Endothelial cell of umbilical vein (primary cell): ENCODE results near the gene DIABLO. TPM values are rescaled to one million over a fixed set of nuclear protein-coding genes. Genes with fewer than 3 reads are reported as not detected.

Source experiments
- BruUV-seq: library from RNA; stranded (reverse); fragments of 400-500 nt; replicated peaks from 2 replicates; lab custom pipeline; 2021; lab: Mats Ljungman, UMichigan
- CTCF ChIA-PET: fragments of 300-600, 350-600 bp; sonication (Branson Sonifier 250); formaldehyde crosslinking; loops from one replicate; lab custom pipeline; 2021; ENCODE audit warnings: antibody characterized with exemption, inconsistent platforms; lab: Charles Lee
- POLR2A ChIA-PET: fragments of 300-600, 350-600 bp; sonication (Branson Sonifier 250); formaldehyde crosslinking; loops from one replicate; lab custom pipeline; 2021; ENCODE audit warnings: antibody characterized with exemption, inconsistent platforms; lab: Charles Lee
- DNase-seq: peaks from one replicate; pipeline ENCODE4 v3.0.0-alpha.2; 2011; ENCODE audit warnings: low read depth, low spot score
- FAIRE-seq: peaks from 2 replicates; lab custom pipeline; 2011; peaks lifted over from hg19 to GRCh38; lab: Jason Lieb, UNC
- H2AFZ ChIP-seq: 2 replicates; pipeline ENCODE4 v1.6.0; 2012; ENCODE audit warnings: low read depth, low read length, control low read depth, inconsistent platforms
- H3K27ac ChIP-seq: 2 replicates; pipeline ENCODE4 v1.5.1; 2011; ENCODE audit warnings: low read depth, mild to moderate bottlenecking, control low read depth, low read length, moderate library complexity; ENCODE audit not compliant: insufficient read depth
- H3K27me3 ChIP-seq, 2 experiments: 2 replicates each; pipeline versions ENCODE4 v1.6.0 to v1.6.1; 2011; ENCODE audit warnings: low read length in 2 of 2, mixed read lengths in 1 of 2; ENCODE audit not compliant: control insufficient read depth in 2 of 2, insufficient read depth in 2 of 2
- H3K36me3 ChIP-seq, 2 experiments: 2 replicates in 1 of 2; 3 replicates in 1 of 2; pipeline ENCODE4 v1.5.1; 2011; ENCODE audit warnings: low read length in 2 of 2, mild to moderate bottlenecking in 1 of 2, moderate library complexity in 1 of 2; ENCODE audit not compliant: control insufficient read depth in 2 of 2, insufficient read depth in 2 of 2; ENCODE audit errors: extremely low read depth in 1 of 2
- H3K4me1 ChIP-seq: 3 replicates; pipeline ENCODE4 v1.5.1; 2011; ENCODE audit warnings: mild to moderate bottlenecking, low read length; ENCODE audit not compliant: control insufficient read depth, insufficient read depth; ENCODE audit errors: extremely low read depth
- H3K4me2 ChIP-seq: 2 replicates; pipeline ENCODE4 v1.6.1; 2011; ENCODE audit warnings: low read length, control low read depth, mixed read lengths; ENCODE audit not compliant: insufficient read depth
- H3K4me3 ChIP-seq, 3 experiments: fragments of 200-600 bp in 1 of 3; sonication (generic), shearing (Covaris generic) in 1 of 3; replicated peaks in 1 of 3; 2 replicates each; pipeline ENCODE4 v1.5.1; 2011 to 2016; ENCODE audit warnings: control low read depth in 3 of 3, low read length in 3 of 3, mild to moderate bottlenecking in 2 of 3, inconsistent platforms in 1 of 3, low read depth in 1 of 3, moderate library complexity in 1 of 3; ENCODE audit not compliant: insufficient read depth in 1 of 3
- H3K79me2 ChIP-seq: 2 replicates; pipeline ENCODE4 v1.6.0; 2012; ENCODE audit warnings: low read length, inconsistent platforms; ENCODE audit not compliant: control insufficient read depth, insufficient read depth
- H3K9ac ChIP-seq: replicated peaks from 2 replicates; pipeline ENCODE3; 2011; ENCODE audit warnings: low read length, control low read depth; ENCODE audit not compliant: insufficient read depth; ENCODE audit errors: extremely low read depth
- H3K9me1 ChIP-seq: replicated peaks from 3 replicates; pipeline ENCODE4 v1.6.0; 2011; ENCODE audit warnings: mild to moderate bottlenecking, low read length; ENCODE audit not compliant: control insufficient read depth, insufficient read depth; ENCODE audit errors: extremely low read depth
- H3K9me3 ChIP-seq: replicated peaks from 2 replicates; pipeline ENCODE4 v1.5.1; 2012; ENCODE audit warnings: low read length, inconsistent platforms; ENCODE audit not compliant: control insufficient read depth, insufficient read depth
- H4K20me1 ChIP-seq: replicated peaks from 2 replicates; pipeline ENCODE3; 2011; ENCODE audit warnings: mild to moderate bottlenecking, low read length; ENCODE audit not compliant: control insufficient read depth, insufficient read depth; ENCODE audit errors: extremely low read depth
- CTCF ChIP-seq, 2 donors: IDR thresholded peaks; 1 replicate in 1 of 2; 2 replicates in 1 of 2; pipeline ENCODE4 v1.5.1; 2011; ENCODE audit warnings: low read length in 2 of 2, mild to moderate bottlenecking in 2 of 2, moderate library complexity in 2 of 2, control low read depth in 1 of 2, inconsistent platforms in 1 of 2, low read depth in 1 of 2; ENCODE audit not compliant: insufficient read depth in 1 of 2; ENCODE audit errors: extremely low read depth in 1 of 2
- EZH2 ChIP-seq: IDR thresholded peaks from 2 replicates; pipeline ENCODE4 v1.6.1; 2012; ENCODE audit warnings: borderline replicate concordance, low read depth, mild to moderate bottlenecking, moderate library complexity, low read length, inconsistent platforms; ENCODE audit not compliant: severe bottlenecking
- FOS ChIP-seq: IDR thresholded peaks from 2 replicates; pipeline ENCODE4 v1.6.1; 2011; ENCODE audit warnings: mild to moderate bottlenecking, low read length, moderate library complexity, borderline replicate concordance; ENCODE audit not compliant: insufficient read depth
- GATA2 ChIP-seq: IDR thresholded peaks from 2 replicates; pipeline ENCODE4 v1.7.0; 2011; ENCODE audit warnings: low read depth, mild to moderate bottlenecking, moderate library complexity, mixed read lengths, low read length; ENCODE audit not compliant: insufficient read length, insufficient read depth
- JUN ChIP-seq: IDR thresholded peaks from 2 replicates; pipeline ENCODE4 v1.6.1; 2011; ENCODE audit warnings: borderline replicate concordance, low read depth; ENCODE audit not compliant: insufficient read length, insufficient read depth
- MAX ChIP-seq: IDR thresholded peaks from 2 replicates; pipeline ENCODE4 v1.6.1; 2011; ENCODE audit not compliant: insufficient read depth, insufficient read length
- MYC ChIP-seq: IDR thresholded peaks from one replicate; pipeline ENCODE4 v1.6.1; 2011; ENCODE audit warnings: mild to moderate bottlenecking, low read depth, low read length
- POLR2A ChIP-seq: IDR thresholded peaks from 2 replicates; pipeline ENCODE4 v1.6.1; 2012; ENCODE audit warnings: low read depth, mild to moderate bottlenecking, control low read depth, low read length
- POLR2AphosphoS5 ChIP-seq: IDR thresholded peaks from 2 replicates; pipeline ENCODE4 v1.6.1; 2012; ENCODE audit warnings: low read depth, mild to moderate bottlenecking, control low read depth, low read length, moderate library complexity; ENCODE audit not compliant: insufficient read depth
- dilution Hi-C: fragments of 300-500 bp; cut with MboI; formaldehyde crosslinking; loops from one replicate; pipeline ENCODE4 v1.15.0; 2019; ENCODE audit warnings: low sequenced_read_pairs; ENCODE audit not compliant: extremely low pct_ligation_motif_present
- intact Hi-C: fragments of 100-400 bp; cut with micrococcal nuclease; formaldehyde crosslinking; loops from one replicate; pipeline ENCODE4 v1.10.0; 2022
- polyA plus RNA-seq, 4 experiments: library from polyadenylated mRNA; depleted of rRNA in 3 of 4; stranded (reverse) in 3 of 4; unstranded in 1 of 4; fragments of >200 nt; gene quantifications; 2 replicates each; pipeline versions ENCODE4 v1.2.1 to v1.2.3, GENCODE V29; 2011 to 2012; ENCODE audit warnings: missing spikeins in 1 of 4
- total RNA-seq: library from RNA; stranded (reverse); gene quantifications from 2 replicates; pipeline ENCODE4 v1.2.3, GENCODE V29; 2021

Gene DIABLO
- total and polyA plus RNA-seq, 2 donors (not counting 3 experiments of a cell fraction or from before 2014, with no cell fraction given) = 49.9 to 55.4 TPM

GRCh38 chr12:122228092-122228491 lies 2.2 kb upstream of the DIABLO start:
- dilution Hi-C loops (no loop called here), intact Hi-C loops (loop anchor here (5.0 kb wide), 1 partner anchor 524 kb away; the partner anchor contains the start of gene DENR)
- H3K79me2 ChIP-seq = peaks cover 21% of the 10 kb centered on the region
- H2AFZ ChIP-seq = no peak overlapping the region
- H3K27me3 ChIP-seq = no peaks in the 10 kb centered on the region
- no peak overlapping the region for H3K4me3 ChIP-seq
- H3K9me3 ChIP-seq = no peaks in the 10 kb centered on the region
- H3K36me3 ChIP-seq = peaks cover 2 to 4% of the 10 kb centered on the region in 2 experiments
- peaks cover 10% of the 10 kb centered on the region for H3K4me1 ChIP-seq
- no peak overlapping the region for H3K4me2 ChIP-seq
- H3K27ac ChIP-seq = no peak overlapping the region
- ChIA-PET POLR2A (no interaction called here), CTCF (interaction anchor here (1.5 to 1.7 kb wide), 2 partner anchors 12 to 97 kb away, joined by 3 to 5 read pairs; no protein-coding TSS in a partner anchor)
- no peak for DNase-seq
- H3K9me1 ChIP-seq = no peaks in the 10 kb centered on the region
- no TSS peak for BruUV-seq
- no peaks in the 10 kb centered on the region for H4K20me1 ChIP-seq
- FAIRE-seq = peak; percentile 40
- no peak overlapping the region for H3K9ac ChIP-seq
- TF ChIP-seq GATA2 = no peak
- no peak for TF ChIP-seq MAX
- TF ChIP-seq JUN = no peak
- no peak for TF ChIP-seq EZH2
- no peak for TF ChIP-seq MYC

GRCh38 chr12:122227341-122227740 lies 1.5 kb upstream of the DIABLO start:
- H3K9ac ChIP-seq = no peak overlapping the region
- no peaks in the 10 kb centered on the region for H4K20me1 ChIP-seq
- no TSS peak for BruUV-seq
- peaks cover 2 to 8% of the 10 kb centered on the region in 2 experiments for H3K36me3 ChIP-seq
- H3K4me1 ChIP-seq = peaks cover 10% of the 10 kb centered on the region
- DNase-seq (no peak), FAIRE-seq (no peak)
- POLR2A ChIA-PET = no interaction called here
- H3K4me3 ChIP-seq = no peak overlapping the region
- H3K27ac ChIP-seq = no peak overlapping the region
- peaks cover 26% of the 10 kb centered on the region for H3K79me2 ChIP-seq
- H3K9me1 ChIP-seq = no peaks in the 10 kb centered on the region
- dilution Hi-C loops (no loop called here), intact Hi-C loops (loop anchor here (5.0 kb wide), 1 partner anchor 525 kb away; the partner anchor contains the start of gene DENR)
- H3K27me3 ChIP-seq = no peaks in the 10 kb centered on the region
- no peak for TF ChIP-seq POLR2A
- no peak for TF ChIP-seq MAX
- TF ChIP-seq POLR2AphosphoS5 = no peak
- no peak for TF ChIP-seq MYC
- TF ChIP-seq EZH2 = no peak
- no peak for TF ChIP-seq JUN
- TF ChIP-seq FOS = no peak
- TF ChIP-seq CTCF (IDR thresholded peaks at IDR 0.05; ENCODE audit: extremely low read depth in 1 of 2, insufficient read depth in 1 of 2, low read depth in 1 of 2, low read length in 2 of 2) = no peak
- TF ChIP-seq GATA2 = no peak
- H3K9me3 ChIP-seq = no peaks in the 10 kb centered on the region
- CTCF ChIA-PET = interaction anchor here (1.5 to 1.7 kb wide), 2 partner anchors 13 to 96 kb away, joined by 3 to 5 read pairs; no protein-coding TSS in a partner anchor
- H3K4me2 ChIP-seq = no peak overlapping the region
- H2AFZ ChIP-seq = no peak overlapping the region
